Measurements from ENCODE around the gene CDH2.

CDH2 gene

GRCh38 chr18:28048612-28049011 lies 128.3 kb downstream of the CDH2 start:
- in situ Hi-C loops (cut with HindIII; ENCODE audit: low sequenced_read_pairs) = no loop called here
- TF ChIP-seq CTCF (IDR thresholded peaks at IDR 0.05; ENCODE audit: low read depth, low read length, missing control alignments) = no peak
- H3K4me3 ChIP-seq (ENCODE audit: low read depth, low read length) = peak overlapping the region; percentile 5
- no peak for DNase-seq (ENCODE audit: low read depth)

GRCh38 chr18:28045880-28046279 lies 131.1 kb downstream of the CDH2 start:
- TF ChIP-seq CTCF (IDR thresholded peaks at IDR 0.05; ENCODE audit: low read depth, low read length, missing control alignments) = no peak
- in situ Hi-C loops (cut with HindIII; ENCODE audit: low sequenced_read_pairs) = no loop called here
- no peak overlapping the region for H3K4me3 ChIP-seq (ENCODE audit: low read depth, low read length)
- no peak for DNase-seq (ENCODE audit: low read depth)

- in situ Hi-C loops (cut with HindIII; ENCODE audit: low sequenced_read_pairs) = no loop called here
- no peak overlapping the region for H3K4me3 ChIP-seq (ENCODE audit: low read depth, low read length)
- no peak for DNase-seq (ENCODE audit: low read depth)
- no peak for TF ChIP-seq CTCF (IDR thresholded peaks at IDR 0.05; ENCODE audit: low read depth, low read length, missing control alignments)
Observed at GRCh38 chr18:28045176-28045810, 131.6 kb downstream of the CDH2 start.

DNA sequence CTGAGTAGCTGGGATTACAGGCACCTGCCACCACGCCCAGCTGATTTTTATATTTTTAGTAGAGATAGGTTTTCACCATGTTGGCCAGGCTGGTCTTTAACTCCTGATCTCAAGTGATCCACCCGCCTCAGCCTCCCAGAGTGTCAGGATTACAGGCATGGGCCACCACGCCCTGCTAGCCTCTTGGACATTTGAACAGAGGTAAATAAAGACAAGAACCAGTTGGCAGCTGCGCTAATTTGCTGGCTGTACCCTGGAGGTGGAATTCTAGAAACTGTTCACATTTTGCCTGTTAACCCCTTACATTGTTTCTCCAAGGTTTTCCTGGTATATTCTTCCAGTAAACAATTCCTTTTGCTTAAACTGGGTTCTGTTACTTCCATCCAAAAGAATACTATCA lies 132.9 kb downstream of the CDH2 start:
- in situ Hi-C loops (cut with HindIII; ENCODE audit: low sequenced_read_pairs) = no loop called here
- no peak for TF ChIP-seq CTCF (IDR thresholded peaks at IDR 0.05; ENCODE audit: low read depth, low read length, missing control alignments)
- no peak for DNase-seq (ENCODE audit: low read depth)
- no peak overlapping the region for H3K4me3 ChIP-seq (ENCODE audit: low read depth, low read length)

DNA sequence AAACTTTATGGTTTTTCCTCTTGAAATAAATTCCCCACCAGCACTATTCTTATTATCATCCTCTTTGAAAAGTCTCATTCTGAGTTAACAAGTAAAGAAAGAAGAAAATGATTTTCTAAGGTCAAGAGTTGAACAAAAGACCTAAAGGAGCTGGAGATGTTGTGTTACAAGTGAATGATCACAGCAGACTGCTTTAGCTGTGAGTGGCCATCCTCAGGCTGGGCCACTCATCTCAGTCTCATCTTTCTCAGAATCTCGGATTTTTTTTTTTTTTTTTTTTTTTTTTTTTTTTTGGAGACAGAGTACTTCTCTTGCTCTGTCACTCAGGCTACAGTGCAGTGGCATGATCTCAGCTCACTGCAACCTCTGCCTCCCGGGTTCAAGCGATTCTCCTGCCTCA lies 133.3 kb downstream of the CDH2 start:
- no peak for DNase-seq (ENCODE audit: low read depth)
- TF ChIP-seq CTCF (IDR thresholded peaks at IDR 0.05; ENCODE audit: low read depth, low read length, missing control alignments) = no peak
- no peak overlapping the region for H3K4me3 ChIP-seq (ENCODE audit: low read depth, low read length)
- in situ Hi-C loops (cut with HindIII; ENCODE audit: low sequenced_read_pairs) = no loop called here

- in situ Hi-C loops (cut with HindIII; ENCODE audit: low sequenced_read_pairs) = no loop called here
- TF ChIP-seq CTCF (IDR thresholded peaks at IDR 0.05; ENCODE audit: low read depth, low read length, missing control alignments) = no peak
- no peak overlapping the region for H3K4me3 ChIP-seq (ENCODE audit: low read depth, low read length)
- peak; percentile 45 for DNase-seq (ENCODE audit: low read depth)
Observed at GRCh38 chr18:28041366-28041765, 135.6 kb downstream of the CDH2 start.

Data from astrocyte of the cerebellum (primary cell).